ENCODE data around the gene MYADML2. TPM values are rescaled to one million over a fixed set of nuclear protein-coding genes. Genes with fewer than 3 reads are reported as not detected.

MYADML2 gene
- total and polyA plus RNA-seq, 2 of the 8 experiments (the other 6 are each of a cell fraction or from before 2014, with no cell fraction given) = 0.26 to 0.47 TPM

DNA sequence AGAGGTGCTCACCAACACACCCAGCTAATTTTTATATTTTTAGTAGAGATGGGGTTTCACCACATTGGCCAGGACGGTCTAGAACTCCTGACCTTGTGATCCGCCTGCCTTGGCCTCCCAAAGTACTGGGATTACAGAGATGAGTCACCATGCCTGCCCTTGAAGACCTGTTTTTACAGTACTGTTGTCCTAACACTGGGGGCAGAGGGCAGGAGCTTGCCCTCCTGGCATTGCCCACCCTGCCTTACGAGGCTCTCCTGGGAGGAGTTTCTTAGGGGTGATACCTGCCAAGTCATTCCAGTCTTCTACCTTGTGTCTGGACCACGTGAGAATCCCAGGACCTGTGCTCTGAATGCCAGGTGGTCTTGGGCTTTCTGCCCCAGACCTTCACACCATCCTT, 33.1 kb upstream of the MYADML2 start (continued):
- TF ChIP-seq SIX5 (IDR thresholded peaks at IDR 0.05; ENCODE audit: low read depth, low read length) (no peak), NANOG (IDR thresholded peaks at IDR 0.05; ENCODE audit: insufficient read depth, low read depth, low read length, poor library complexity, severe bottlenecking) (no peak), CTCF (IDR thresholded peaks at IDR 0.05; ENCODE audit: control extremely low read depth in 1 of 3, insufficient read depth in 1 of 3, low read depth in 1 of 3, low read length in 3 of 3) (no peak)
